GM18951 (cell line): ENCODE results near the gene OR7C1.

Source experiments
- POLR2A ChIP-seq: IDR thresholded peaks from 4 replicates; pipeline ENCODE4 v1.6.1; 2011; ENCODE audit warnings: mild to moderate bottlenecking; ENCODE audit not compliant: insufficient read length, insufficient read depth; ENCODE audit errors: extremely low read depth
- in situ Hi-C: fragments of 300-500 bp; cut with MboI; formaldehyde crosslinking; loops from one replicate; pipeline ENCODE4 v1.12.0; 2022; ENCODE audit warnings: low sequenced_read_pairs, mixed read lengths, inconsistent platforms; ENCODE audit not compliant: unreplicated experiment

Gene OR7C1

GRCh38 chr19:14835011-14835410 is at the start of gene OR7C1, which contains the start of gene OR7A5:
Gene OR7C1, minus strand, starts transcription at chr19:14835185. Its CDS starts 35,049 bp downstream, at chr19:14800136.
Gene OR7A5, minus strand, starts transcription at chr19:14835185. Its CDS starts 6,944 bp downstream, at chr19:14828241.
- no peak for TF ChIP-seq POLR2A
- in situ Hi-C loops: no loop called here

- in situ Hi-C loops: no loop called here
- TF ChIP-seq POLR2A: no peak
Observed at GRCh38 chr19:14871619-14872230, 36.7 kb upstream of the OR7C1 start.

GRCh38 chr19:14868497-14868896 is 33.5 kb upstream of the OR7C1 start:
- TF ChIP-seq POLR2A: no peak
- in situ Hi-C loops: no loop called here

- TF ChIP-seq POLR2A: no peak
- in situ Hi-C loops: no loop called here
Observed at GRCh38 chr19:14848822-14849221, 13.8 kb upstream of the OR7C1 start, which contains the start of gene OR7A10. Gene OR7A10, minus strand, starts transcription at chr19:14848922. Its CDS starts 7,045 bp downstream, at chr19:14841877.

GRCh38 chr19:14843578-14843977 is 8.6 kb upstream of the OR7C1 start:
- in situ Hi-C loops: no loop called here
- TF ChIP-seq POLR2A: no peak

- in situ Hi-C loops: no loop called here
- no peak for TF ChIP-seq POLR2A
Observed at GRCh38 chr19:14843169-14843568, 8.2 kb upstream of the OR7C1 start.

GRCh38 chr19:14840206-14840605 is 5.2 kb upstream of the OR7C1 start:
- in situ Hi-C loops: no loop called here
- TF ChIP-seq POLR2A: no peak

GRCh38 chr19:14837391-14837790 is 2.4 kb upstream of the OR7C1 start:
- in situ Hi-C loops: no loop called here
- no peak for TF ChIP-seq POLR2A

GRCh38 chr19:14830702-14831101 is 4.3 kb downstream of the OR7C1 start:
- TF ChIP-seq POLR2A: no peak
- in situ Hi-C loops: no loop called here

GRCh38 chr19:14826006-14826405 is 9.0 kb downstream of the OR7C1 start:
- no peak for TF ChIP-seq POLR2A
- in situ Hi-C loops: no loop called here

- in situ Hi-C loops: no loop called here
- TF ChIP-seq POLR2A: no peak
Observed at GRCh38 chr19:14821937-14822336, 13.0 kb downstream of the OR7C1 start.

GRCh38 chr19:14818588-14818987 is 16.4 kb downstream of the OR7C1 start:
- TF ChIP-seq POLR2A: no peak
- in situ Hi-C loops: no loop called here

GRCh38 chr19:14817052-14817451 is 17.9 kb downstream of the OR7C1 start:
- no peak for TF ChIP-seq POLR2A
- in situ Hi-C loops: no loop called here

GRCh38 chr19:14814982-14815652 is 19.9 kb downstream of the OR7C1 start:
- in situ Hi-C loops: no loop called here
- TF ChIP-seq POLR2A: no peak

- in situ Hi-C loops: no loop called here
- no peak for TF ChIP-seq POLR2A
Observed at GRCh38 chr19:14809272-14810057, 25.5 kb downstream of the OR7C1 start.
